Measurements from ENCODE around the gene TTLL5.

The TTLL5 gene

DNA sequence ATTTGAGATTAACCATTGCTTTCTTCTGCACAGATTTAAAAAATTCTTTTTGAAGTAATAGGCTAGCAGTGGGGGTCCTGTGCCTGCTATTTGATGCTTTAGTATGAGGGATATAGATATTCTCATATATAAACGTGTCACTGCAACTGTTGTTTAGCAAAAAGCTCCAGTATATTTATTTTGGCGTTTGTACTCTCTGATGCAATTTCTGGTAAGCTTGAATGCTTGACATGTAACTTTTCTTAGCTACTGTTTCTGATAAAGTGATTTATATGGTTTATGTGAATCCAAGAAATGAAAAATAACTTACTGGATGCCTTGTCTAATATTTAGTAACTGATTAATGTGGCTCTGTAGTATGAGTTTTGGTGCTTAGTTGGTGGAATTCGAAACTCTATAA lies 77.1 kb downstream of the TTLL5 start:
- DNase-seq (ENCODE audit: low read depth in 2 of 2) = no peak

DNA sequence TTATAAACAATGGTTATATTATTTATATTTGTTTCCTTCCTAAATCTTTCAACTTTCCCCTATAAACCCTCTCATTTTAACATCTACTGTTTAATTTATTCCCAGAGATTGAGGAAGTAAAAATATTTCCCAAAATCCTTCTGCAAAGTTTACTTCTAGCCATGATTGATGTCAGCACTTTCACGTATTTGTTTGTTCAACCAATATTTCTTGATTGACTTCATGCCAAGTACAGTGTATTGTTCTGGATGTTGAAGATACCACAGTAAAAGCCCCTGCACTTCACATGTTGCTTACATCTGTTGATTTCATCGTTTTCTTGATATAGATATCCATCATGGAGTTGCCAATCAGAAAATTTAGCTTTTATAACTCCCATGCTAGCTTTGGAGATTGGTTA lies 81.8 kb downstream of the TTLL5 start:
- DNase-seq (ENCODE audit: low read depth in 2 of 2) = no peak

DNA sequence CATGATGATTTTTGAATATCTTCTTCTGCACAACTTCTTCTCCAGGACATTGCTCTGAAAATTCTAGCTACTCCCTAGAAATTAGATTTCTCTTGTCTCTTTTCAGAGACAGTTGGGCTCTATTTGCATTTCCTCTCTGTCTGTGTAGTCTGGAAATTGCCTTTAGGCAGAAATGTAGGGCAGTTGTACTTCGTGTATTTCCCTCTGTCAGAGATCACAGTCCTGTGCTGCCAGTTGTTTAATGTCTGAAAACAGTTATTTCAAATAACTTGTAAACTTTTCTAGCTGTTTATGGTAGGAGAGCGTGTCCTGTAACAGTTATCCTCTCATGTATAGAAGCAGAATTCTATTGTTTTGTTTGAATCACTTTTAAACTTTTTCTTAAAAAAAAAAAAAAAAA lies 86.9 kb downstream of the TTLL5 start:
- no peak for DNase-seq (ENCODE audit: low read depth in 2 of 2)

DNA sequence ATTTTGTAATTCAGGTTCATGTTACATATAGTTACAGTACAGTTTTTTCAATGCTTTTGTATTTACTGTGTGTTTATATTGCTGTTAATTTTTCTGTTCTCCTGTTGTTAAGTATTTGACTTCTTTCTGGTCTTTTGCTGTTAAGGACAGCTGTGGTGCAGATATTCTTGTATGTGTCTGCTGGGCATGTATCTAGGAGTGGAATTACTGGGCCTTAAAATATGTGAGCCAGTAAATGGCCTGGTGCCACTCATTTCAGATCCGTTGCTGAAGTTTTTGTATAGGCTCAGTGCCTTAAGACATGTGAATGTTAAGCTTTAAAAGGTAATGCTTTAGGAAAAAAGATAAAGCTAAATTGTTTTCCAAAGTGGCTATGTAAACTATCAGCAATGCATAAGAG lies 87.3 kb downstream of the TTLL5 start:
- DNase-seq (ENCODE audit: low read depth in 2 of 2) = no peak

DNA sequence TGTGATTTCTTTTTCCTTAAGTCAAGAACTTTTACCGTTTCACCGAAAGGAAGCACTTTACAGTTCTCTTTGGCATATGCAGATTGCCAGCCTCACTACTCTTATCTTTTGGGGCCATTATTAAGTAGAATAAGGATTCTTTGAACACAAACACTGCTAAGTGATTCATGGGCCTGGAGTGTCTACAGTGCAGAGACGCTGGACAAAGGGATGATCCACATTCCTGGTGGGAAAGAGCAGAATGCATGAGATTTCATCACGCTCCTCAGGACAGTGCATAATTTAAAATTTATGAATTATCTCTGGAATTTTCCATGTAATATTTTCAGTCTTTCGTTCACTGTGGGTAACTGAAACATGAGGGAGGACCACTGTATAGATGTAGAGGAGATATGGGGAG lies 90.2 kb downstream of the TTLL5 start:
- DNase-seq (ENCODE audit: low read depth in 2 of 2) = no peak

DNA sequence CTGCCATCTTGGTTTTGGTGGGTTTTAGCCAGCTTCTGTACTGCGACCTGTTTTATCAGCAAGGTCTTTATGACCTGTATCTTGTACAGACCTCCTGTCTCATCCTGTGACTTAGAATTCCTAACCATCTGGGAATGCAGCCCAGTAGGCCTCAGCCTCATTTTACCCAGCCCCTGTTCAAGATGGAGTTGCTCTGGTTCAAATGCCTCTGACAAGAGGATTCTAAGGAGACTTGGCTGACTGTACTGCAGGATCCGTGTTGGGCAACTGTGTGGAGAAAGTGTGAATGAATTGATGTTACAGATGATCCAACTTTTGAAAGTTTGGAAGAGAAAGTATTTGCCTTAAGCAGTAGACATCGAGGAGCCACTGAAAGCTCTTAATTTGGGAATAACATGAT lies 91.0 kb downstream of the TTLL5 start:
- DNase-seq (ENCODE audit: low read depth in 2 of 2) = no peak

DNA sequence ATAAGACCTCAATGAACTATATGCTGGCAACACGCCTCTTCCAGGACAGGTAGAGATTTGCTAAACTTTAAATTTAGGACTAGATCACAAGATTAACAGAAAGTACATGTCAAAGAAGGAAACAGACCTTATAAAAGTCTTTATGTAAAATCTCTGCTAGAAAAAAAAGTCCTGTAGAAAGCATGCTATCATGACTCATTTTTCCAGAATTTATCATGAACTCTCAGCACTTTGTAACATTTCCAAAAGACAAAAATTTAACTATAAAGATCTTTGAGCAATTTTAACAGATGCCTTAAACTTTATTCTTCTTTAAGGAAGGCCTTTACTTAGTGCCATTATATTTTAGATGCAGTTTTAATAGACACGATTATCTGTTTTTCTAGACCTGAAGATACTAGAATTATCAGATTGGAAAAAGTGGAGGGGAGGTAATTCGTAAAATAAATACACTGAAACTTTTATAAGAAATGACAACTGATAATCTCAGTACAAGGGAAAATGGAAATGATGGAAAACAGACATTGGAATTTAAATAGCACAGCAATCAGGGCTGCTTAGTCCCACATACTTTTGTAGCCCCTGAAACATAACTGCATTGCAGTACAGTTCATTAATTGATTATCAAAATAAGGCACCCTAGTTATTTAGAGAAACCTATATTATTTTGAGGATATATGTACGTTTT lies 92.0 kb downstream of the TTLL5 start:
- DNase-seq (ENCODE audit: low read depth in 2 of 2) = no peak

DNA sequence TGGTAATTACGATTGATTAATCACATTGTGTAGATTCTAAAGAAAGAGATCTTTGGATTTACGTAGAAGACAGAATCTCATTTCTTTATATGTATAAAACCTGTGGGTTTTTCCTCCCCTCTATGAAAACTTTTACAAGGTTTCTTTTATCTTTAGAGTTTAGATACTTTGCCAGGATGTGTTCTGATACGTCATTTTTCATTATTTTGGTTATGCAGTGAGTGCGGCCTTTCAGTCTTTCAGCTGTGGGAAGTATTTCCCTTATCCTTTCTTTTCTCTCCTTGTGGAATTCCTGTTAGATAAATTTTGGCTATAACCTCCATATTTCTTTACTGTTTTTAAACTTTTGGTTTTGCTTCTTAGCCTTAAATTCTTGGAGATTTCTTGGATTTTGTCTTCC lies 92.7 kb downstream of the TTLL5 start:
- no peak for DNase-seq (ENCODE audit: low read depth in 2 of 2)

DNA sequence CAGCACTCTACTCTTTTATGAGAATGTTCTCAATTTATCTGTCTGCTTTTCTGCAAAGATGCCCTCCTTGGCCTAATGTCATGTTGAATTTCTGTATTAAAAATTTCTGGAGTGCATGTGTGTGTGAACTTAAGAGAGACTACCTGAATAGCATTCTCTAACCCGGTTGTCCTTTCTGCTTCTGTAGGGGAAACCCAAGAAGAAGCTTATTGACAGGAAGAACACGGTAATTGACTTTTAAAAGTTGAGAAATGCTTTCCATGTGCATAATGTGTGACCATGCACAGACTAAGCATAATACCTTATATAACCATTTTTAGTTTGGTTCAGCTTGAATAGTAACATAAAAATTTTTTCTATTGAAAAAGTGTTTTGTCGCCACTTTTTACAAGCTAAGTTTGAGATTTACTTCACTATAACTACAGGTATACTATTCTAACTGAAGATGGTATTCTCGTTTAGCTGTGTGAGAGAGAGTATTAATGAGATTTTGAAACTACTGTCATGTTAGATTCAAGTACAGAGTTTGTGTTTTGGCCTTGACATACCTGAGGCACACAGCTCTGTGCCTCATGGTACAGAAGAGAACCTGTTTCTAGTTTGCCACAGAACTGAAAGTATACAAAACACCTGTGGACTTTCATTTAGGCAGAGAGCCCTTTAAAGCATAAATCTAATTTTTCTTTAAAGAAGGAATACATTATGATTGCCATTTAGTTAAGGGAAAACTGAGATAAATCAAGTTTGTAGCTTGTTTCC lies 96.8 kb downstream of the TTLL5 start:
- DNase-seq (ENCODE audit: low read depth in 2 of 2) = no peak

DNA sequence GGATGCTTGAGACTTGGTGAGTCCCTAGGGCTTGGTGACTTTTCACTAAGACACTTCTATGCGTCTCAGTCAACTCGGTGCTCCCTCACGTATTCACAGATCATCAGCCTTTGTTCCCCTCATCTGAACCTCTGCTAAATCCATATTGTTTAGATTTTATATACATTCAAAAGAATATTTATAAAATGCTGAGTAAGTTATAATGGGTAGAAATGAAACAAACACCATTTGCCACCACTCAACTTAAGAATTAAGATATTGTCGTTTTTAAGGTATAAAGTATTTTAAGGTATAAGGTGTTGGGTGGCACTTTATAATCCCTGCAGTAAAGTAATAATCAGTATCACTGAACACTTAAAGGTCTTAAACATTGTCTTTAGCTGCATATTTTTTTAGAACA lies 103.0 kb downstream of the TTLL5 start:
- DNase-seq (ENCODE audit: low read depth in 2 of 2) = no peak

DNA sequence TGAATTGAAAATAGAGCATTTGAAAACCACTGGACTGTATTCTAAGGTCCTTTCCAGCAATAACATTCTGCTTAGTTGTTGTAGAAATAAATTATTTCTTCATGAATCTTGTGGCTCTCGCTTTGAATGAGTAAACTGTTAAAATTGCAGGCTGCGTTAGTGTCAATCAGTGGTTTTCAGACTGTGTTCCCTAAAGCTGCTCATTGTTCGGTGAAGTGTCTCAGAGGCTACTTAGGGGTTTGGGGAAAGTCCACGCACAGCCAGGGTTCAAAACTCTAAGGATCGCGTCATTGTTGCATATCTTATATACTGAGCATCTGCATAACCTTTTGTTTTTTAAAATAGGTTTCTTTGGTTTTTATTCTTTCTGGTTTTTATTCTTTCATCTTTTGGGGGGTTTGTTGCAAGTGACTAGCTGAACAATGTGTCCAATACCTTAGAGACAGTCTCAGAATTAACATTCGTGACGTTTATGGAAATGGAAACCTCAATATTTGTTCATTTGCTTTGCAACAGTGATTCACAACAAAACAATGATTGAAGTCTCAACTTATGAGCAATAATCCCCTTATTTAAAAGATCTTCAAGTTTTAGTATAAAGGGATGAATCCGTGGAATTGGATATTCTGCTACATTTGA lies 108.1 kb downstream of the TTLL5 start:
- DNase-seq (ENCODE audit: low read depth in 2 of 2) = no peak

DNA sequence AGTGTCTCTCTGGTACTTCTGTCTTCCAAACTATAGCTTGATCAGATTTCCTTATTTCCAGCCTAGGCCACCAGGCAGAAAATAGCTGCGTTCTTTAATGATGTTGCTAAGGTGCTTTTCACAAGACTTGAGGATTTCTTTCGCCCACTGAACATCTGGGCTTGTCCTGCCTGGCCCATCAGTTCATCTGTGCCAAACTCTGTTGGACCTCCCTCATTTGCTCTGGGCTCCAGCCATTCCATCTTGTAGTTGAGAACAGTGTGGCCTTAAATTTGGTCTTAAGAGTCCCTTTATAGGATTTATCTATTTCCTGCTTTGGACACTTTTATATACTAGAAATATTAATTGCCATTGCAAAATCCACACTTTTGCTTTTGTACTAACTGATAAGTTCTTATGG lies 109.6 kb downstream of the TTLL5 start:
- no peak for DNase-seq (ENCODE audit: low read depth in 2 of 2)

DNA sequence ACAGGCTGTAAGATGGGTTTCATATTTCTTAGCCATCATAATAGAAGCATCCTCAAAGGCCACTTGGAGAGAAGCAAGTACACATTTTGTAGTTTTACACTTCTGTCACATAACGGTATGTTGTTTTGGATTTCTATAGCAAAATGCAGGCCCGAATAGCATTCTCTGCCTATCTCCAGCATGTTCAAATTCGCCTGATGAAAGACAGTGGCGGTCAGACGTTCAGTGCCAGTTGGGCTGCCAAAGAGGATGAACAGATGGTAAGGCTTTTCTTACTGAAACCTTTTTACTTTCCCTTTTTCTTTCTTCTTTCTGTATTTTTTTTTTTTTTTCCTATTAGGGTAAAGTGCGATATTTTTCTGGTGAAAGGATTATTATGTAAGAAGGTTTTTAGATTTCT lies 110.5 kb downstream of the TTLL5 start:
- DNase-seq (ENCODE audit: low read depth in 2 of 2) = no peak

DNA sequence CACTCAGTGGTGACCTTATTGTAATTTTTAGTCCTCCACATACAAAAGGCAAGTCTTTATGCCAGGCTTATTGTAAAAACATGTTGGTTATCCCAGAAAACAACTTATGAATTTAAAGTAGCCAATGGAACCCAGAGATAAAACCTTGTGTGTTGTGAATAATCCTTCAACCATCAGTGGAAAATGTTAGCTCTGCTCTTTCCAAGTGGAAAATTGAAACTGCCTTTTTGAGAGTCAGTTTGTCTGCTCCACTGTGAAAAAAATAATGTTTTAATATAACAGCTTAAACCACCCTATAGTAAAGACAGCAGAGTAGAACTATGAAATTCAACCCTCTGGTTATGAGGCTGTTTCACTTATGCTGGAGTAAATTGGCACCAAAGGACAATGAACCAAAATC lies 112.0 kb downstream of the TTLL5 start:
- DNase-seq (ENCODE audit: low read depth in 2 of 2) = no peak

DNA sequence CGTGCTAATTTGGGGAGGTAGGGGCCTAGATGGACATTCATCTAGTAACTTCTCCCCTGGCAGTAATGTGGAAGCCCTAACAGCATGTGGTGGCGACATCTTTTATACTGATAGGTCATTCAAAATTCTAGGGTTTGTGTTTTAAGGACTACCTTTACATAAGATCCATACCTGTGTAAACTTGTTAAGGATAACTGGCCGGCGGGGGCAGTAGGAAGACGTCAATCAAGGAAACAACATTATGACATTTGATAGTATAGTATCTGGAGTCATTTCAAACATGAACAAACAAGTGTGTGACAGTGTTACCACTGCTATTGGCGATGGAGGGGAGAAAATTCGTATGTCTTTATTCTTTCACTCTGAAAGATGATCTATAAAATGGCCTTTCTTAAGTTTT lies 120.0 kb downstream of the TTLL5 start:
- DNase-seq (ENCODE audit: low read depth in 2 of 2) = no peak

DNA sequence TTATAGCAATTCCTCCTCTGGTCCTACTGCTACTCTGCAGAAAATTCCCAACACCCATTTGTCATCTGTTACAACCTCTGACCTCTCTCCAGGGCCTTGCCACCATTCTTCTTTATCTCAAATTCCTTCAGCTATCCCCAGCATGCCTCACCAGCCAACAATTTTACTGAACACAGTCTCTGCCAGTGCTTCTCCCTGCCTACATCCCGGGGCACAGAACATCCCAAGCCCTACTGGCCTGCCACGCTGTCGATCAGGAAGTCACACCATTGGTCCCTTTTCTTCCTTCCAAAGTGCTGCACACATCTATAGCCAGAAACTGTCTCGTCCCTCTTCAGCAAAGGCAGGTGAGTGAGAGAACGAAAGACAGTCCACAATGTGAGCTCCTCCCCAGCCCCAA lies 122.1 kb downstream of the TTLL5 start:
- no peak for DNase-seq (ENCODE audit: low read depth in 2 of 2)

DNA sequence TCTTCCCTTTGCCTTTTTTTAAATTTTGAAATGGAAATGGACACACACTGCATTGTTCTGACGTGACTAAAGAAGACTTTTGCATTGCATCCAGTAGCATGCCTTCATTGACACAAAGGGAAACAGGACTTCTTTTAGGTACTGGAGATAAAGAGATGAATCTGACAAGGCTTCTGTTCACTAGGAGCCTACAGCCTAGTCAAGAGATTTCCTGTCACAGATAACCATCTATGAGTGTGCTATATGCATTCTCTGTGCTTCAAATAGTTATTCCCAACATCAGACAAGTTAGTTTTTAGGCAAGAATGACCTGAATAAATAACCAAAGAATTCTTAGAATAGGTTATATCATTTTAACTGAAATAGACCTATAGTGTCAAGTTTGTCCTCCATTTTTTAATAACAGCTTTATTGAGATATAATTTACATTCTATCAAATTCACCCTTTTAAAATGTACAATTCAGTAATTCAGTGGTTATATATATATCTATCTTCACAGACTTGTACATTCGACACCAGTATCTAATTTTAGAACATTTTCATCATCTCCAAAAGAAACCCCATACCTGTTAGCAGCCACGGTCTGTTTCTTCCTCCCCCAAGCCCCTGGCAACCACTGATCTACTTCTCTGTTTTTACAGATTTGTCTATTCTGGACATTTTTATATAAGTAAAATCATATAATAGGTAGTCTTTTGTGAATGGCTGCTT lies 122.7 kb downstream of the TTLL5 start:
- no peak for DNase-seq (ENCODE audit: low read depth in 2 of 2)

DNA sequence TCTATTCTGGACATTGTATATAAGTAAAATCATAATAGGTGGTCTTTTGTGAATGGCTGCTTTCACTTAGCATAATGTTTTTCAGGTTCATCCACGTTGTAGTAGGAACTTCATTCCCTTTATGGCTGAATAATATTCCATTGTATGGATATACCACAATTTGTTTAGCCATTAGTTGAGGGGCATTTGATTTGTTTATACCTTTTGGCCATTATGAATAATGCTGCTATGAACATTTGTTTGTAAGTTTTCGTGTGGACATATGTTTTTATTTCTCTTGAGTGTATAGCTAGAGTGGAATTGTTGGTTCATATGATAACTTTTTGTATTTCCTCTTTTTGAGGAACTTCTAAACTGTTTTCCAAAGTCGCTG lies 123.3 kb downstream of the TTLL5 start:
- DNase-seq (ENCODE audit: low read depth in 2 of 2) = no peak

DNA sequence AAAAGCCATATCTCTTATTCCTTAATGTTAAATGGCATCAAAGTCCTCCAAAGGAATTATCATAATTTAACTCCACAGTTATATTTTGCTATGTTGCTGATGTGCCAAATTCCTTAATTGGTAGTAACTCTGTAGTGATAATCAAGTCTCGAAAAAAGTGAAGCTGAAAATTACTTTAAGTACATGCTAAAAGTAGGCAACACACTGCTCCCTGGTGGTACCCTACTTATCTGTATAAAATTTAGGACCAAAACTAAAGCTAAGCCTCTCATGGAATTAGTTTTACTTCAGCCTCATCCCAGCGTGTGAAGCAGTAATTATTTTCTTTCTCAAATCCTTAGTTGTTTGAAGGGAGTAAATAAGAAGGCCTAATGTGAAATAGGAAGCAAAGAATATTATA lies 132.8 kb downstream of the TTLL5 start:
- no peak for DNase-seq (ENCODE audit: low read depth in 2 of 2)

DNA sequence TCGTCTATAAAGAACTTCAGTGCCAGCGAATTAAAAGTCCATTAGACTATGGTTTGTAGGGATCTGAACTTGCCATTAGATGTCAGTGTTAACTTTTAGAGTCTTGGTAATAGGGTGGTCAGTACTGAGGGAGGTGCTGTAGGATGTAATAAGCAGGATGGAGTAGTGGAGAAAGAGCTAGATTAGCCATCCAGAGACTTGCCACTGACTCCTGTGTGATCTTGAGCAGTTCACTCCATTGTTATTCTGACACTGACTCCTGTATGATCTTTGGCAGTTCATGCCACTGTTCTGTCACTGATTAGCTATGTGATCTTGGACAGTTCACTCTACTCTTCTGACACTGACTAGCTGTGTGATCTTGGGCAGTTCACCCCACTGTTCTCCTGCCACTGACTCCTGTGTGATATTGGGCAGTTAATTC lies 133.6 kb downstream of the TTLL5 start:
- DNase-seq (ENCODE audit: low read depth in 2 of 2) = no peak

DNA sequence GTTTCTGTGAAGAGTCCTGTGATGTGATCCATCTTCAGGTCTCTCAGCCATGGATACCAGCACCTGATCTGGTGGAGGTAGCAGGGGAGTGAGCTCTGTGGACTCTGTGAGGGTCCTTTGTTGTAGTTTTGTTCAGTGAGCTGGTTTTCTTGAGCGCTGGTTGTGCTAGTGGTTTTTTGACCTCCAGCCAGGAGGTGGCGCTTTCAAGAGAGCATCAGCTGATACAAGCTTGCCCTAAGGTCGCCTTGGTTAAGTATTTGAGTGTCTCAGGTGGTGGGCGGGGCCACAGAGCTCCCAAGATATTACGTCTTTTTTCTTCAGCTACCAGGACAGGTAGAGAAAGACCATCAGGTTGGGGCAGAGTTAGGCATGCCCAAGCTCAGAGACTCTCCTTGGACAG lies 139.7 kb downstream of the TTLL5 start:
- no peak for DNase-seq (ENCODE audit: low read depth in 2 of 2)

DNA sequence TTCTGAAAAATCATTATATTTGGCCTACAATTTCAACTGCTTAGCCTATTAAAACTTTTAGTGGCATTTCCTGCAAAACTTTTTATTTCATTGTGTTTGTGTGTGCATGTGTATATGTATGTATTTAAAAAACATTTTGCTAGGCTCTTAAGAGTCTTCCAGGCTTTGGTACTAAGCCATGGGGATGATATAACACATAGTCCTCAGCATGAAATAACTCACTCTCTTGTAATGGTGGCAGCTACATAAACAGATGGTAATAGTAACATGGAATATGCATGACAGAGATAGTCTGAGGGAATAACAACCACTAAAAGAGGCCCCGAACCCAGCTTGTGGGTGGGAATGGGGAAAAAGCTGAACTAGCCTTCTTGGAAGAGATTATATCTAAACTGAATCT lies 141.4 kb downstream of the TTLL5 start:
- DNase-seq (ENCODE audit: low read depth in 2 of 2) = no peak

DNA sequence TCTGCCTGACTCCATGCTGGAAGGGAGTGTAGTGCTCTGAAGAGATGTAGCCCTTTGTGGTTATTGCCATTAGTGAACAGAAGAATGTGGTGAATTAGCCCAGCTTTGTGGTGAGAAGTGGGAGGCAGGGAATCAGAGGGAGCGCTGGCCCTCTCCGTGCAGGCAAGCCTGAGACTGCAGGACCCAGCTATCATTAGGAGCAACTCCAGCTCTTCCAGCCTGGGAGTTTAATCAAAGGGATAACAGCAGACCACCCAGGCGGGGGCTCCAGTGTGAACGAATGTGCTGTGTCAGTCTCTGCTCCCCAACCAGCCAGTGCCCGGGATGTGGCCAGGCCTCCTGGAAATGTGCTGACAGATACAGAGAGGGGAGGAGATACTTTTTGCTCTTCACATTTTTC lies 142.7 kb downstream of the TTLL5 start:
- DNase-seq (ENCODE audit: low read depth in 2 of 2) = no peak
